ENCODE measurements around the gene NSF.
A peak's percentile ranks its signal among the peaks of the same experiment; 100 is the strongest.

NSF gene

DNA sequence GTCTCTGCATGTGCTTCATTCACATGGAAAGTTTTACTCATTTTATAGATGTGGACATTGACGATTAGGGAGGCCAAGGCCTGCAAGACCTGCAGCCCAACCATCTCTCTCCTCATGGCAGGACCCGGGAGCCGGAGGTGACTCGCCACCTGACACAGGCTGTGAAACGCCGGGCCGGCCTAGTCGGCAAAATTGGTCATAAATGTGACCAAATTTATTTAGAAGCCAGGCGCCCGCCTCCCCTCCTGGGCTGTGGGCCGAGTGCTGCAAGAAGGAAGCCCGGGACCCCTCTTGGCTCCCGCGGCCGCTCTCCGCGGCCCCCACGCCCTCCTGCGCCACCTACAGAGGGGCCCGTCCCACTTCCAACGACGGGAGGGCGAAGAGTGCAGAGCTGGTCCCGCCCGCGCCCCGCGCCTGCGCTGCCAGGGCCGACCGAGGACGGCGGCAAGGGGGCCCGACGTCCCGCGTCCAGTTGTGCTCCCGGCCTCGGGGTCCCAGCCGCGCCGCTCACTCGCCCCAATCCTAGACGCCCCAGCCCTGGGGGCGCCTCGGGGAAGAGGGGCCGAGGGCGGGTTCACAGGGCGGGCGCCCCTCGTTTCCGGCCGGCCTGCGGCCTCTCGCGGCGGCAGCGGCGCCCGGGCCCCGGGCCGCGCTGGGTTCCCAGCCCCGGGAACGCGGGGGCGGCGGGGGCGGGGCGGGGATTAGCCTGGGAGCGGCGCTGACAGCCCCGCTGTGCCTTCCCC is 180.5 kb downstream of the NSF start (continued):
- TF ChIP-seq, protein P1, sequence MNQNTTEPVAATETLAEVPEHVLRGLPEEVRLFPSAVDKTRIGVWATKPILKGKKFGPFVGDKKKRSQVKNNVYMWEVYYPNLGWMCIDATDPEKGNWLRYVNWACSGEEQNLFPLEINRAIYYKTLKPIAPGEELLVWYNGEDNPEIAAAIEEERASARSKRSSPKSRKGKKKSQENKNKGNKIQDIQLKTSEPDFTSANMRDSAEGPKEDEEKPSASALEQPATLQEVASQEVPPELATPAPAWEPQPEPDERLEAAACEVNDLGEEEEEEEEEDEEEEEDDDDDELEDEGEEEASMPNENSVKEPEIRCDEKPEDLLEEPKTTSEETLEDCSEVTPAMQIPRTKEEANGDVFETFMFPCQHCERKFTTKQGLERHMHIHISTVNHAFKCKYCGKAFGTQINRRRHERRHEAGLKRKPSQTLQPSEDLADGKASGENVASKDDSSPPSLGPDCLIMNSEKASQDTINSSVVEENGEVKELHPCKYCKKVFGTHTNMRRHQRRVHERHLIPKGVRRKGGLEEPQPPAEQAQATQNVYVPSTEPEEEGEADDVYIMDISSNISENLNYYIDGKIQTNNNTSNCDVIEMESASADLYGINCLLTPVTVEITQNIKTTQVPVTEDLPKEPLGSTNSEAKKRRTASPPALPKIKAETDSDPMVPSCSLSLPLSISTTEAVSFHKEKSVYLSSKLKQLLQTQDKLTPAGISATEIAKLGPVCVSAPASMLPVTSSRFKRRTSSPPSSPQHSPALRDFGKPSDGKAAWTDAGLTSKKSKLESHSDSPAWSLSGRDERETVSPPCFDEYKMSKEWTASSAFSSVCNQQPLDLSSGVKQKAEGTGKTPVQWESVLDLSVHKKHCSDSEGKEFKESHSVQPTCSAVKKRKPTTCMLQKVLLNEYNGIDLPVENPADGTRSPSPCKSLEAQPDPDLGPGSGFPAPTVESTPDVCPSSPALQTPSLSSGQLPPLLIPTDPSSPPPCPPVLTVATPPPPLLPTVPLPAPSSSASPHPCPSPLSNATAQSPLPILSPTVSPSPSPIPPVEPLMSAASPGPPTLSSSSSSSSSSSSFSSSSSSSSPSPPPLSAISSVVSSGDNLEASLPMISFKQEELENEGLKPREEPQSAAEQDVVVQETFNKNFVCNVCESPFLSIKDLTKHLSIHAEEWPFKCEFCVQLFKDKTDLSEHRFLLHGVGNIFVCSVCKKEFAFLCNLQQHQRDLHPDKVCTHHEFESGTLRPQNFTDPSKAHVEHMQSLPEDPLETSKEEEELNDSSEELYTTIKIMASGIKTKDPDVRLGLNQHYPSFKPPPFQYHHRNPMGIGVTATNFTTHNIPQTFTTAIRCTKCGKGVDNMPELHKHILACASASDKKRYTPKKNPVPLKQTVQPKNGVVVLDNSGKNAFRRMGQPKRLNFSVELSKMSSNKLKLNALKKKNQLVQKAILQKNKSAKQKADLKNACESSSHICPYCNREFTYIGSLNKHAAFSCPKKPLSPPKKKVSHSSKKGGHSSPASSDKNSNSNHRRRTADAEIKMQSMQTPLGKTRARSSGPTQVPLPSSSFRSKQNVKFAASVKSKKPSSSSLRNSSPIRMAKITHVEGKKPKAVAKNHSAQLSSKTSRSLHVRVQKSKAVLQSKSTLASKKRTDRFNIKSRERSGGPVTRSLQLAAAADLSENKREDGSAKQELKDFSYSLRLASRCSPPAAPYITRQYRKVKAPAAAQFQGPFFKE (tag by site-specific recombination; IDR thresholded peaks at IDR 0.05; ENCODE audit: borderline replicate concordance), result no peak
- no peak for TF ChIP-seq ZNF768 (tag by site-specific recombination; IDR thresholded peaks at IDR 0.05)
- no peak for TF ChIP-seq ZNF211 (tag by site-specific recombination; IDR thresholded peaks at IDR 0.05; ENCODE audit: low read depth)
- TF ChIP-seq, protein P2, sequence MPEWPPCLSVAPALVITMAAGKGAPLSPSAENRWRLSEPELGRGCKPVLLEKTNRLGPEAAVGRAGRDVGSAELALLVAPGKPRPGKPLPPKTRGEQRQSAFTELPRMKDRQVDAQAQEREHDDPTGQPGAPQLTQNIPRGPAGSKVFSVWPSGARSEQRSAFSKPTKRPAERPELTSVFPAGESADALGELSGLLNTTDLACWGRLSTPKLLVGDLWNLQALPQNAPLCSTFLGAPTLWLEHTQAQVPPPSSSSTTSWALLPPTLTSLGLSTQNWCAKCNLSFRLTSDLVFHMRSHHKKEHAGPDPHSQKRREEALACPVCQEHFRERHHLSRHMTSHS (tag by site-specific recombination; IDR thresholded peaks at IDR 0.05), result no peak
- TF ChIP-seq ZNF549 (tag by site-specific recombination; IDR thresholded peaks at IDR 0.05), result no peak
- no peak for TF ChIP-seq ZNF747 (tag by site-specific recombination; IDR thresholded peaks at IDR 0.05)
- TF ChIP-seq ZNF624 (tag by site-specific recombination; IDR thresholded peaks at IDR 0.05), result no peak
- TF ChIP-seq ZBTB17 (tag by site-specific recombination; IDR thresholded peaks at IDR 0.05), result peak; percentile 83
- TF ChIP-seq, protein P3, sequence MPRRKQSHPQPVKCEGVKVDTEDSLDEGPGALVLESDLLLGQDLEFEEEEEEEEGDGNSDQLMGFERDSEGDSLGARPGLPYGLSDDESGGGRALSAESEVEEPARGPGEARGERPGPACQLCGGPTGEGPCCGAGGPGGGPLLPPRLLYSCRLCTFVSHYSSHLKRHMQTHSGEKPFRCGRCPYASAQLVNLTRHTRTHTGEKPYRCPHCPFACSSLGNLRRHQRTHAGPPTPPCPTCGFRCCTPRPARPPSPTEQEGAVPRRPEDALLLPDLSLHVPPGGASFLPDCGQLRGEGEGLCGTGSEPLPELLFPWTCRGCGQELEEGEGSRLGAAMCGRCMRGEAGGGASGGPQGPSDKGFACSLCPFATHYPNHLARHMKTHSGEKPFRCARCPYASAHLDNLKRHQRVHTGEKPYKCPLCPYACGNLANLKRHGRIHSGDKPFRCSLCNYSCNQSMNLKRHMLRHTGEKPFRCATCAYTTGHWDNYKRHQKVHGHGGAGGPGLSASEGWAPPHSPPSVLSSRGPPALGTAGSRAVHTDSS (tag by site-specific recombination; IDR thresholded peaks at IDR 0.05), result no peak
- no peak for TF ChIP-seq ZSCAN23 (tag by site-specific recombination; IDR thresholded peaks at IDR 0.05)
- peak; percentile 87 for TF ChIP-seq ZFHX2 (tag by site-specific recombination; conservative IDR thresholded peaks at IDR 0.05)
- TF ChIP-seq, protein P4, sequence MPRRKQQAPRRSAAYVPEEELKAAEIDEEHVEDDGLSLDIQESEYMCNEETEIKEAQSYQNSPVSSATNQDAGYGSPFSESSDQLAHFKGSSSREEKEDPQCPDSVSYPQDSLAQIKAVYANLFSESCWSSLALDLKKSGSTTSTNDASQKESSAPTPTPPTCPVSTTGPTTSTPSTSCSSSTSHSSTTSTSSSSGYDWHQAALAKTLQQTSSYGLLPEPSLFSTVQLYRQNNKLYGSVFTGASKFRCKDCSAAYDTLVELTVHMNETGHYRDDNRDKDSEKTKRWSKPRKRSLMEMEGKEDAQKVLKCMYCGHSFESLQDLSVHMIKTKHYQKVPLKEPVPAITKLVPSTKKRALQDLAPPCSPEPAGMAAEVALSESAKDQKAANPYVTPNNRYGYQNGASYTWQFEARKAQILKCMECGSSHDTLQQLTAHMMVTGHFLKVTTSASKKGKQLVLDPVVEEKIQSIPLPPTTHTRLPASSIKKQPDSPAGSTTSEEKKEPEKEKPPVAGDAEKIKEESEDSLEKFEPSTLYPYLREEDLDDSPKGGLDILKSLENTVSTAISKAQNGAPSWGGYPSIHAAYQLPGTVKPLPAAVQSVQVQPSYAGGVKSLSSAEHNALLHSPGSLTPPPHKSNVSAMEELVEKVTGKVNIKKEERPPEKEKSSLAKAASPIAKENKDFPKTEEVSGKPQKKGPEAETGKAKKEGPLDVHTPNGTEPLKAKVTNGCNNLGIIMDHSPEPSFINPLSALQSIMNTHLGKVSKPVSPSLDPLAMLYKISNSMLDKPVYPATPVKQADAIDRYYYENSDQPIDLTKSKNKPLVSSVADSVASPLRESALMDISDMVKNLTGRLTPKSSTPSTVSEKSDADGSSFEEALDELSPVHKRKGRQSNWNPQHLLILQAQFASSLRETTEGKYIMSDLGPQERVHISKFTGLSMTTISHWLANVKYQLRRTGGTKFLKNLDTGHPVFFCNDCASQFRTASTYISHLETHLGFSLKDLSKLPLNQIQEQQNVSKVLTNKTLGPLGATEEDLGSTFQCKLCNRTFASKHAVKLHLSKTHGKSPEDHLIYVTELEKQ (tag by site-specific recombination; IDR thresholded peaks at IDR 0.05; ENCODE audit: borderline replicate concordance), result no peak
- no peak for TF ChIP-seq ZBTB21 (tag by site-specific recombination; IDR thresholded peaks at IDR 0.05)
- TF ChIP-seq, protein P5, sequence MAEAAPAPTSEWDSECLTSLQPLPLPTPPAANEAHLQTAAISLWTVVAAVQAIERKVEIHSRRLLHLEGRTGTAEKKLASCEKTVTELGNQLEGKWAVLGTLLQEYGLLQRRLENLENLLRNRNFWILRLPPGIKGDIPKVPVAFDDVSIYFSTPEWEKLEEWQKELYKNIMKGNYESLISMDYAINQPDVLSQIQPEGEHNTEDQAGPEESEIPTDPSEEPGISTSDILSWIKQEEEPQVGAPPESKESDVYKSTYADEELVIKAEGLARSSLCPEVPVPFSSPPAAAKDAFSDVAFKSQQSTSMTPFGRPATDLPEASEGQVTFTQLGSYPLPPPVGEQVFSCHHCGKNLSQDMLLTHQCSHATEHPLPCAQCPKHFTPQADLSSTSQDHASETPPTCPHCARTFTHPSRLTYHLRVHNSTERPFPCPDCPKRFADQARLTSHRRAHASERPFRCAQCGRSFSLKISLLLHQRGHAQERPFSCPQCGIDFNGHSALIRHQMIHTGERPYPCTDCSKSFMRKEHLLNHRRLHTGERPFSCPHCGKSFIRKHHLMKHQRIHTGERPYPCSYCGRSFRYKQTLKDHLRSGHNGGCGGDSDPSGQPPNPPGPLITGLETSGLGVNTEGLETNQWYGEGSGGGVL (tag by site-specific recombination; IDR thresholded peaks at IDR 0.05), result no peak
- no peak for TF ChIP-seq ZNF354C (tag by site-specific recombination; IDR thresholded peaks at IDR 0.05; ENCODE audit: borderline replicate concordance, low read depth)
- no peak for TF ChIP-seq ZNF473 (tag by site-specific recombination; IDR thresholded peaks at IDR 0.05)
- TF ChIP-seq IKZF3 (tag by site-specific recombination; IDR thresholded peaks at IDR 0.05), result peak; percentile 18; the same call in 1 of the 2 replicates
- no peak for TF ChIP-seq ZNF223 (tag by site-specific recombination; IDR thresholded peaks at IDR 0.05)
- TF ChIP-seq ZNF19 (tag by site-specific recombination; IDR thresholded peaks at IDR 0.05; ENCODE audit: low read depth), result no peak
- TF ChIP-seq ZNF677 (tag by site-specific recombination; IDR thresholded peaks at IDR 0.05), result no peak
- TF ChIP-seq ZNF214 (tag by site-specific recombination; IDR thresholded peaks at IDR 0.05; ENCODE audit: borderline replicate concordance), result no peak
- TF ChIP-seq BCL11A (tag by site-specific recombination; IDR thresholded peaks at IDR 0.05; ENCODE audit: low read depth), result no peak
- TF ChIP-seq ZNF112 (tag by site-specific recombination; IDR thresholded peaks at IDR 0.05), result no peak
- TF ChIP-seq, protein P6, sequence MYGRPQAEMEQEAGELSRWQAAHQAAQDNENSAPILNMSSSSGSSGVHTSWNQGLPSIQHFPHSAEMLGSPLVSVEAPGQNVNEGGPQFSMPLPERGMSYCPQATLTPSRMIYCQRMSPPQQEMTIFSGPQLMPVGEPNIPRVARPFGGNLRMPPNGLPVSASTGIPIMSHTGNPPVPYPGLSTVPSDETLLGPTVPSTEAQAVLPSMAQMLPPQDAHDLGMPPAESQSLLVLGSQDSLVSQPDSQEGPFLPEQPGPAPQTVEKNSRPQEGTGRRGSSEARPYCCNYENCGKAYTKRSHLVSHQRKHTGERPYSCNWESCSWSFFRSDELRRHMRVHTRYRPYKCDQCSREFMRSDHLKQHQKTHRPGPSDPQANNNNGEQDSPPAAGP (tag by site-specific recombination; IDR thresholded peaks at IDR 0.05), result 0 out of 2 replicates have a peak, but pooled peaks have one; percentile 10
- TF ChIP-seq SETDB1 (IDR thresholded peaks at IDR 0.05; ENCODE audit: insufficient read length, low read length), result no peak
